ENCODE data around the gene DDIT3. TPM values are rescaled to one million over a fixed set of nuclear protein-coding genes. Genes with fewer than 3 reads are reported as not detected.
A peak's percentile ranks its signal among the peaks of the same experiment; 100 is the strongest.

Gene DDIT3
- total and polyA plus RNA-seq, 10 donors = 18.0 to 43.9 (median 23.0) TPM

- Histone ChIP-seq H3K36me3 (peaks cover 0 to 100% (median 82%) of the 10 kb centered on the region in 6 donors), H3K4me1 (peaks cover 0 to 12% (median 0%) of the 10 kb centered on the region in 6 donors), H3K4me3 (no peak overlapping the region), H3K27ac (peak overlapping the region in 3 of 8 donors; percentile 8 to 31 (median 19)), H3K27me3 (replicated peaks in 1 of 7) (no peaks in the 10 kb centered on the region), H3K9me3 (no peaks in the 10 kb centered on the region)
- intact Hi-C loops (cut with DNase I; ENCODE audit: low total_unique reads) = no loop called here
- no peak for TF ChIP-seq POLR2A (IDR thresholded peaks at IDR 0.05)
- no peak for TF ChIP-seq POLR2AphosphoS5 (IDR thresholded peaks at IDR 0.05)
- TF ChIP-seq CTCF (IDR thresholded peaks at IDR 0.05 in 8 of 11, conservative IDR thresholded peaks at IDR 0.05 in 3 of 11) = no peak
- peak; percentile 62 for DNase-seq
- 73 to 96% (median 82%) methylated on average over 11 of the region's 11 CpGs for WGBS, 5 donors
These were observed 20.1 kb downstream of the DDIT3 start for GRCh38 chr12:57500213-57500612.

DNA sequence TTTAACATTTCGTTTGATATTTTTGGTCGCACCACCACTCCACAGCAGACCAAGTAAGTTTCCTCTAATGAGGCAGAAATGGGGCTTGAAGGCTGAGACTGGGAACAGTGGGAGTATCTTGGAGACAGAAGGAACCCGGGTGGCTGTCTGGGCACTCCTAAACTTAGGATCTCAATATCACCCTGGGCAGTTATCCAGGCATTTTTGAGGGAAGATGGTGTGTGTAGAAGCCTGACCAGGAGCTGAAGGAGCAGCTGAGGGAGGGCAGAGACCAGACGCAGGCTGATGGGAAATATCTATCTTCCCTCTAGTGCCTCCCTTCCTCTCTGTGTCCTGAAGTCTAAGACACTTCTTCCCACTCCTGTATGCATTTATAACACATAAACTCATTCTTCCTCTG, 21.7 kb downstream of the DDIT3 start:
- 95 to 99% (median 99%) methylated on average over 4 of the region's 4 CpGs for WGBS, 5 donors
- intact Hi-C loops (cut with DNase I; ENCODE audit: low total_unique reads) = no loop called here
- peaks cover 0 to 12% (median 0%) of the 10 kb centered on the region in 6 donors for H3K4me1 ChIP-seq
- no peak for DNase-seq
- H3K36me3 ChIP-seq = peaks cover 0 to 97% (median 76%) of the 10 kb centered on the region in 6 donors
- no peak overlapping the region for H3K4me3 ChIP-seq
- no peak overlapping the region for H3K27ac ChIP-seq
- H3K9me3 ChIP-seq = no peaks in the 10 kb centered on the region
- H3K27me3 ChIP-seq (replicated peaks in 1 of 7) = no peaks in the 10 kb centered on the region
- TF ChIP-seq POLR2A (IDR thresholded peaks at IDR 0.05) = no peak
- TF ChIP-seq CTCF (IDR thresholded peaks at IDR 0.05 in 8 of 11, conservative IDR thresholded peaks at IDR 0.05 in 3 of 11) = no peak
- no peak for TF ChIP-seq POLR2AphosphoS5 (IDR thresholded peaks at IDR 0.05)

GRCh38 chr12:57498132-57498502, 22.2 kb downstream of the DDIT3 start:
- WGBS, 5 donors = 88 to 90% (median 89%) methylated on average over 9 of the region's 9 CpGs

More at GRCh38 chr12:57498132-57498502, 22.2 kb downstream of the DDIT3 start:
- Histone ChIP-seq H3K27me3 (replicated peaks in 1 of 7) (no peaks in the 10 kb centered on the region), H3K36me3 (peaks cover 0 to 92% (median 72%) of the 10 kb centered on the region in 6 donors), H3K4me3 (no peak overlapping the region), H3K4me1 (peaks cover 0 to 12% (median 0%) of the 10 kb centered on the region in 6 donors), H3K9me3 (no peaks in the 10 kb centered on the region), H3K27ac (no peak overlapping the region)
- intact Hi-C loops (cut with DNase I; ENCODE audit: low total_unique reads) = no loop called here
- DNase-seq = peak; percentile 41
- TF ChIP-seq POLR2AphosphoS5 (IDR thresholded peaks at IDR 0.05) (peak in 1 of 3 donors; percentile 14), POLR2A (IDR thresholded peaks at IDR 0.05) (no peak), CTCF (IDR thresholded peaks at IDR 0.05 in 8 of 11, conservative IDR thresholded peaks at IDR 0.05 in 3 of 11) (no peak)

Data from spleen (tissue), 11 donors.